Fibroblast of villous mesenchyme (primary cell): ENCODE measurements around the gene CPNE2. TPM values are rescaled to one million over a fixed set of nuclear protein-coding genes. Genes with fewer than 3 reads are reported as not detected.
A peak's percentile ranks its signal among the peaks of the same experiment; 100 is the strongest.

ENCODE experiments used
- DNase-seq: peaks from one replicate; pipeline ENCODE4 v3.0.0-alpha.2; 2010; ENCODE audit warnings: low read depth
- H3K4me3 ChIP-seq: 2 replicates; pipeline ENCODE4 v1.5.1; 2011; ENCODE audit warnings: low read depth, mild to moderate bottlenecking, low read length
- total RNA-seq: library from RNA; depleted of rRNA; stranded (reverse); fragments of >200 nt; gene quantifications from 2 replicates; pipeline ENCODE4 v1.2.3, GENCODE V29; 2012
- TF ChIP-seq, protein P1 (sequence below): IDR thresholded peaks from 2 replicates; pipeline ENCODE4 v1.5.1; 2012; ENCODE audit warnings: low read depth, mild to moderate bottlenecking, low read length; ENCODE audit not compliant: insufficient read depth

CPNE2 gene
- total RNA-seq, 1 donor: 24.2 TPM

DNA sequence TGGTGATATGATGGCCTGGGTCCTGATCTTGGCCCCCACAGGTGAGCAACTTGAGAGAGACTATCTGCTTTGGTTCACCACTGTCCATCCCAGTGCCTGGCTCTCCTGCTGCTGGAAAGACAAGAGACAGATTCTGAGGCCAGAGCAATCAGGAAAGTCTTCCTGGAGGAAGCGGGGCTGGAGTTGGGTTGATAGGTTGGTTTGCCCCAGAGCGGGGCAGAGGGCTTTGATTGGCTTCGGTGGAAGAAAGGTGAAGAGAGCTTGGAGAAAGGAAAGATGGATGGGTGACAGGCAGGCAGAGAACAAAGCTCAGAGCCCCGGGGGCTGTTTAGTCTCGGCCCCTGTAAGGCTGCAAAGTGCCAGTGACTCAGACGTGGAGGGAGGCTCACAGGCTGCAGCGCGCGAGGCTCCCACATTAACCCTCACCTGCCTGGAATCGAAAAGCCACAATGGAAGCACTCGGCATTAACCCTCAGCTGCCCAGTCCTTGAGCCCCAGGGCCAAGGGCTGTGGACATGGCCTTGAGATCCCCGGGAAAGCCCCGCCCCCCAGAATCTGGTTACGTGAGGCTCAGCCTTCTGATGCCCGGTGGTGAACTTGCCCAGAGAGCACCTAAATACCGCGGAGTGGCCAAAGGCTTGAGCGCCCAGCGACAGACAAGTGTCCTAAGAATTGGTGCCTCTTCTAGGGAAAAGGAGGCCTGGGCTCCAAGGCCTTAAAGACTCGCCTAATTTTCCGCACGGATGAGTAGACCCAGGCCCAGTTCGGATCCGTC is 996 bp upstream of the CPNE2 start:
- DNase-seq: no peak
- TF ChIP-seq, protein P1, sequence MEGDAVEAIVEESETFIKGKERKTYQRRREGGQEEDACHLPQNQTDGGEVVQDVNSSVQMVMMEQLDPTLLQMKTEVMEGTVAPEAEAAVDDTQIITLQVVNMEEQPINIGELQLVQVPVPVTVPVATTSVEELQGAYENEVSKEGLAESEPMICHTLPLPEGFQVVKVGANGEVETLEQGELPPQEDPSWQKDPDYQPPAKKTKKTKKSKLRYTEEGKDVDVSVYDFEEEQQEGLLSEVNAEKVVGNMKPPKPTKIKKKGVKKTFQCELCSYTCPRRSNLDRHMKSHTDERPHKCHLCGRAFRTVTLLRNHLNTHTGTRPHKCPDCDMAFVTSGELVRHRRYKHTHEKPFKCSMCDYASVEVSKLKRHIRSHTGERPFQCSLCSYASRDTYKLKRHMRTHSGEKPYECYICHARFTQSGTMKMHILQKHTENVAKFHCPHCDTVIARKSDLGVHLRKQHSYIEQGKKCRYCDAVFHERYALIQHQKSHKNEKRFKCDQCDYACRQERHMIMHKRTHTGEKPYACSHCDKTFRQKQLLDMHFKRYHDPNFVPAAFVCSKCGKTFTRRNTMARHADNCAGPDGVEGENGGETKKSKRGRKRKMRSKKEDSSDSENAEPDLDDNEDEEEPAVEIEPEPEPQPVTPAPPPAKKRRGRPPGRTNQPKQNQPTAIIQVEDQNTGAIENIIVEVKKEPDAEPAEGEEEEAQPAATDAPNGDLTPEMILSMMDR: no peak
- H3K4me3 ChIP-seq: peak overlapping the region; percentile 68

DNA sequence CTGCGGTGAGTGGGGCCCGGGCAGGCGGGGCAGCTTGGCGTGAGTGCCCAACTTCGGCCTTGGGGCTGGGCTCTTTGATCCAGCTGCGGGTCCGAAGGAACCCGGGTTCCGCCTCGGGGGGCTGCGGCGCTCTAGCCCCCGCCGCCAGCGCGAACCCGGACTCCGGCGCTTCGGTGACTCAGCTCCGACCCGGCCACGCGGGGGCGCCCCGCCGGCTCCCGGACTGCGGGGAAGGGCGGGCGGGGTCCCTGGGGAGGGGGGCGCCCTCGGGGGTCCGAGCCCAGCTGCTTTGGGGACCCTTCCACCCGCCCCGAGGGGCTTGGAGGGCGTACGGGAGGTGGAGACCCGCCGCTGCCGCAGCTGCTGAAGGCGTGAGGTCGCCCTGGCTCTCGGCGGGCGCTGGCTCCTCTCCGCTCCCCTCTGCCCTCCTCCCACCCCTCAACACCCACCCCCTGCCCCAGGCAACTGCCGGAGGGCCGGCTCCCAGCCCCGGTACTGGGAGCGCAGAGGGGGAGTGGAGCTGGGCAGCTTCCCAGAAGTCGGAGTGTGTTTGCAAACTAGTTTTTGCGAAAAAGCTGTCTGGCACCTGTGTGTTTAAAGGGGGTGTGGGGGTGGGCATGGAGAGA is 516 bp downstream of the CPNE2 start:
- peak overlapping the region; percentile 68 for H3K4me3 ChIP-seq
- TF ChIP-seq, protein P1: peak; percentile 41
- no peak for DNase-seq

DNA sequence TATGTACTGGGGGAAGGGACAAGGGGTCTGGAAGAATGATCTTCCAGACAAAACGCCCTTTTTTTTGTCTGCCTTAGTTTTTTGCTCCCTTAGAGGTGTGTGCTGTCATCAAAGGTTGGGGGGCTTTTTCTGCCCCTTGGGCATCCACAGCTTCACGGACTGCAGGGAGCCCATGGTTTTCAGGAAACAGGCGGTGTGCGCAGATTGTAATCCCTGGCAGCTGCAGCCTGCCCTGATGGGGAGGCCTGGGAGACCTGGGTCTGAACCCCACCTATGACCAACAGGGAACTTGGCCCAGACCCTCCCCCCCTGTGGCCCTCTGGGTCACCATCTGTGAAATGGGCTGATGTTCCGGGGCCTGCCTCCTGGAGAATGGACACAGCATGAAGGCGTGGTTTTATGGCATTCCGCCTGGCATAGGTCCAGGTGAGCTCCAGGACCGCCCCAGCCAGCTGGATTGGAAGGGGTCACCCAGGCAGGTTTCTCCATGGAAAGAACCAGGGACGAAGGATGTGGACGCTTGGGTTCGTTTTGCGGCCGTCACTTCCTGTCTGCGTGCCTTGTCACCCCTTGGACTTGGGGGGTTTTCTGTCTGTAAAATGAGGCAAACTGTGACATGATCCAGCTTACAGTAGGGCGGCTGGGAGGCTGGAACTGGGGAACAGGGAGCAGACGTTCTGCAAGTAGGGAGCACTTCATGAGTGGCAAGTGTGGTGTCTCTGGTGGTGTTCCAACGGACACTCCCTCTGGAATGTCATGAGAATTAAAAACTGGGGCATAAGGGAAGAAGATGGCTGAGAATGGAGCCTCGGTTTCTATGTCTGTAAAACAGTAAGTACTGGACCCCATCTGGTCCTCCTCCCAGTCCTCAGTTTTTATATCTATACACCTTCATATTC is 1.5 kb downstream of the CPNE2 start:
- DNase-seq: no peak
- peak overlapping the region; percentile 68 for H3K4me3 ChIP-seq
- TF ChIP-seq, protein P1: no peak

DNA sequence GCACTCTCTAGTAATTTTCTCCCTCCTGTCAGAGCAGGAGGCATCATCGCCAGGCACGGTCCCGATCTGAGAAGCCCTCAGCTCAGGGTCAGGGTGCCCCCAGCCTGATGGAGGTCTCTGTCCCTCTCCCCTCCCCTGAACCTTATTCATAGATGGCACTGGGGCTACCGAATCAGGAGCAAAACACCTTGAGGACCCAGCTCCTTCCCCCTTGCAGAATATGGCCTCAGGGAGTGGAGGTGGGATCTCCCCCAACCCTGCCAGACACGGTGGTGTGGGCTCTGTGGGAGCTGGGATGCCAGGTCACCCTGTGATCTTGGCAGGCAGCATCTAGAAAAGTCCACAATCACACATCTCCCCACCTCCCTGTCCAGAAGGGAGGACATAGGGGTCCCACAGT is 2.5 kb downstream of the CPNE2 start:
- no peak for DNase-seq
- no peak overlapping the region for H3K4me3 ChIP-seq
- TF ChIP-seq, protein P1: no peak

DNA sequence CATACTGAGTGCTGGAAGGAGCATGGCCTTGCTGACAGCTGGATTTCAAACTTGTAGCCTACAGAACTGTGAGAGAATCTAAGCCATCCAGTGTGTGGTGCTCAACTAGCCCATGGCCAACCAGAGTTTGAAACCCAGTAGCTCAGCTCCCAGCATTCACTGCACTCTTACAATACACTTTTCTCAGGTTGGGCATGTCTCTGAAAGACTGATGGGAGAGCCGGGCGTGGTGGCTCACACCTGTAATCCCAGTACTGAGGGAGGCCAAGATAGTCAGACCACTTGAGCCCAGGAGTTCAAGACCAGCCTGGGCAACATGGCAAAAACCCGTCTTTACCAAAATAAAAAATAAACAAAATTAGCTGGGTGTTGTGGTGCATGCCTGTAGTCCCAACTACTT is 3.8 kb downstream of the CPNE2 start:
- no peak for DNase-seq
- TF ChIP-seq, protein P1: no peak
- no peak overlapping the region for H3K4me3 ChIP-seq

DNA sequence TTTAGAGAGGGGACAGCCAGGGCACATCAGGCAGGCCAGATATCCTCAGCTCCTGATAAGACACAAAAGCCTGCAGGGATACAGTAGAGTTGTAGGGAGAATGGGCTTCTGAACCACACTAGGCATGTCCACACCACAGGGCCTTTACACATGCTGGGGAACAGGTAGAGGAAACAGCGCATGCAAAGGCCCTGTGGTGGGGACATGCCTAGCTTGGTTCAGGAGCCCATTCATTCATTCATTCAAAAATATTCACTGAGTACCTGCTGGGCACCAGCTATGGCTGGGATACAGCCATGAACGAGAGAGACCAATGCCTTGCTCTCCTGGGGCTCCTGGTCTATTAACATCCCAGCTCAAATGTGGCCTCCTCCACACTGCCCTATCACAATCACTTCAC is 4.4 kb downstream of the CPNE2 start:
- TF ChIP-seq, protein P1: no peak
- DNase-seq: no peak
- no peak overlapping the region for H3K4me3 ChIP-seq
